Ascending aorta (tissue), 2 donors: Measurements from ENCODE around the gene ACYP2. TPM values are rescaled to one million over a fixed set of nuclear protein-coding genes. Genes with fewer than 3 reads are reported as not detected.

ENCODE experiments used
- DNase-seq, 2 donors: peaks; one replicate each; pipeline ENCODE4 v3.0.0-alpha.2; 2019; ENCODE audit warnings: low spot score in 2 of 2
- H3K27ac ChIP-seq, 2 donors: fragments of 200-600 bp; sonication (generic); one replicate each; pipeline ENCODE4 v1.5.1; 2016 to 2017; ENCODE audit warnings: mild to moderate bottlenecking in 1 of 2
- H3K27me3 ChIP-seq: fragments of 200-600 bp; sonication (generic); one replicate; pipeline ENCODE4 v1.5.1; 2017
- H3K36me3 ChIP-seq, 2 donors: fragments of 200-600 bp; sonication (generic); one replicate each; pipeline ENCODE4 v1.5.1; 2016
- H3K4me1 ChIP-seq, 2 donors: fragments of 200-600 bp; sonication (generic); one replicate each; pipeline ENCODE4 v1.5.1; 2016 to 2017; ENCODE audit warnings: mild to moderate bottlenecking in 1 of 2
- H3K4me3 ChIP-seq, 2 donors: fragments of 200-600 bp; sonication (generic); one replicate each; pipeline ENCODE4 v1.5.1; 2016 to 2017; ENCODE audit warnings: mild to moderate bottlenecking in 1 of 2
- H3K9me3 ChIP-seq, 2 donors: fragments of 200-600 bp; sonication (generic); one replicate each; pipeline ENCODE4 v1.5.1; 2016
- CTCF ChIP-seq, 3 experiments: fragments of 200-600 bp in 2 of 3; fragments of 450-650 bp in 1 of 3; sonication (generic) in 2 of 3; IDR thresholded peaks; one replicate each; pipeline ENCODE4 v1.5.1; 2016 to 2019; ENCODE audit warnings: antibody characterized with exemption in 3 of 3, mild to moderate bottlenecking in 1 of 3, moderate library complexity in 1 of 3
- intact Hi-C: fragments of 100-400 bp; cut with DNase I; formaldehyde crosslinking; loops from one replicate; pipeline ENCODE4 v1.15.1; 2023
- total RNA-seq: library from RNA; depleted of rRNA; stranded (reverse); fragments of >200 nt; gene quantifications from one replicate; pipeline ENCODE4 v1.1.0, GENCODE V29; 2016

Gene ACYP2
- total RNA-seq, 1 donor from 2014 or later, result 0.96 TPM

GRCh38 chr2:54099370-54099769 is 16.0 kb upstream of the ACYP2 start:
- intact Hi-C loops, result no loop called here
- no peaks in the 10 kb centered on the region for H3K36me3 ChIP-seq
- H3K4me3 ChIP-seq, result no peak overlapping the region
- H3K9me3 ChIP-seq, result no peaks in the 10 kb centered on the region
- H3K4me1 ChIP-seq, result peaks cover 3 to 5% of the 10 kb centered on the region in 2 donors
- no peak for DNase-seq
- TF ChIP-seq CTCF (IDR thresholded peaks at IDR 0.05), result no peak
- no peaks in the 10 kb centered on the region for H3K27me3 ChIP-seq
- no peak overlapping the region for H3K27ac ChIP-seq

- no peaks in the 10 kb centered on the region for H3K27me3 ChIP-seq
- H3K4me1 ChIP-seq, result peaks cover 3 to 5% of the 10 kb centered on the region in 2 donors
- H3K27ac ChIP-seq, result no peak overlapping the region
- H3K9me3 ChIP-seq, result no peaks in the 10 kb centered on the region
- DNase-seq, result no peak
- no peak overlapping the region for H3K4me3 ChIP-seq
- intact Hi-C loops, result no loop called here
- no peaks in the 10 kb centered on the region for H3K36me3 ChIP-seq
- TF ChIP-seq CTCF (IDR thresholded peaks at IDR 0.05), result no peak
Observed at GRCh38 chr2:54099829-54100585, 15.4 kb upstream of the ACYP2 start.

GRCh38 chr2:54100772-54101171 is 14.6 kb upstream of the ACYP2 start:
- Histone ChIP-seq H3K27me3 (no peaks in the 10 kb centered on the region), H3K9me3 (no peaks in the 10 kb centered on the region), H3K27ac (no peak overlapping the region), H3K4me1 (peaks cover 3 to 5% of the 10 kb centered on the region in 2 donors), H3K36me3 (no peaks in the 10 kb centered on the region), H3K4me3 (no peak overlapping the region)
- TF ChIP-seq CTCF (IDR thresholded peaks at IDR 0.05), result no peak
- no peak for DNase-seq
- intact Hi-C loops, result no loop called here

- intact Hi-C loops, result no loop called here
- TF ChIP-seq CTCF (IDR thresholded peaks at IDR 0.05), result no peak
- DNase-seq, result peak in 1 of 2 donors; percentile 73
Observed at GRCh38 chr2:54103454-54104314, 11.7 kb upstream of the ACYP2 start.

GRCh38 chr2:54106631-54107454 is 8.6 kb upstream of the ACYP2 start:
- H3K4me3 ChIP-seq, result no peak overlapping the region
- H3K4me1 ChIP-seq, result peaks cover 3 to 5% of the 10 kb centered on the region in 2 donors
- intact Hi-C loops, result loop anchor here (2.0 kb wide), 2 partner anchors 598 to 732 kb away; no protein-coding TSS in a partner anchor
- no peak overlapping the region for H3K27ac ChIP-seq
- no peaks in the 10 kb centered on the region for H3K27me3 ChIP-seq
- H3K36me3 ChIP-seq, result no peaks in the 10 kb centered on the region
- DNase-seq, result no peak
- H3K9me3 ChIP-seq, result no peaks in the 10 kb centered on the region
- TF ChIP-seq CTCF (IDR thresholded peaks at IDR 0.05), result peak; percentile 60 to 80 (median 62)

More at GRCh38 chr2:54103454-54104314, 11.7 kb upstream of the ACYP2 start:
- Histone ChIP-seq H3K27ac (no peak overlapping the region), H3K9me3 (no peaks in the 10 kb centered on the region), H3K4me1 (peaks cover 3 to 5% of the 10 kb centered on the region in 2 donors), H3K27me3 (no peaks in the 10 kb centered on the region), H3K36me3 (no peaks in the 10 kb centered on the region), H3K4me3 (no peak overlapping the region)
